Upper lobe of right lung (tissue), 1 donor: ENCODE measurements around the gene RETREG1. TPM values are rescaled to one million over a fixed set of nuclear protein-coding genes. Genes with fewer than 3 reads are reported as not detected.

Experiments
- ATAC-seq: fragments of 200-7000 bp; cut with Tn5 transposase; one replicate; pipeline ENCODE4 v1.9.1; 2020; ENCODE audit warnings: mild to moderate bottlenecking, moderate library complexity
- DNase-seq: peaks from one replicate; pipeline ENCODE4 v3.0.0-alpha.2; 2020
- H3K27ac ChIP-seq: fragments of 200-600 bp; one replicate; pipeline ENCODE4 v1.8.0; 2022
- H3K27me3 ChIP-seq: fragments of 200-600 bp; one replicate; pipeline ENCODE4 v1.8.0; 2022; ENCODE audit warnings: mild to moderate bottlenecking
- H3K36me3 ChIP-seq: fragments of 200-600 bp; one replicate; pipeline ENCODE4 v1.8.0; 2022
- H3K4me1 ChIP-seq: fragments of 200-600 bp; one replicate; pipeline ENCODE4 v1.8.0; 2022
- H3K4me3 ChIP-seq: fragments of 200-600 bp; one replicate; pipeline ENCODE4 v1.8.0; 2022; ENCODE audit warnings: mild to moderate bottlenecking
- H3K9me3 ChIP-seq: fragments of 200-600 bp; one replicate; pipeline ENCODE4 v1.8.0; 2022
- CTCF ChIP-seq: fragments of 200-600 bp; IDR thresholded peaks from one replicate; pipeline ENCODE4 v1.8.0; 2022; ENCODE audit warnings: antibody characterized with exemption
- intact Hi-C: fragments of 100-400 bp; cut with DNase I; formaldehyde crosslinking; loops from one replicate; pipeline ENCODE4 v1.11.0; 2022
- total RNA-seq: library from RNA; stranded (reverse); fragmentation: NEBNext Ultra II Directional; extraction: Animal tissue kit (Norgen Biotek cat#: 25700); gene quantifications from one replicate; pipeline ENCODE4 v1.2.1, GENCODE V29; 2021
- donor health status: DM: no; HTN: yes; CAD: no; lungs with severe emphysema.

The RETREG1 gene
- total RNA-seq, 1 donor from 2014 or later = 22.8 TPM

DNA sequence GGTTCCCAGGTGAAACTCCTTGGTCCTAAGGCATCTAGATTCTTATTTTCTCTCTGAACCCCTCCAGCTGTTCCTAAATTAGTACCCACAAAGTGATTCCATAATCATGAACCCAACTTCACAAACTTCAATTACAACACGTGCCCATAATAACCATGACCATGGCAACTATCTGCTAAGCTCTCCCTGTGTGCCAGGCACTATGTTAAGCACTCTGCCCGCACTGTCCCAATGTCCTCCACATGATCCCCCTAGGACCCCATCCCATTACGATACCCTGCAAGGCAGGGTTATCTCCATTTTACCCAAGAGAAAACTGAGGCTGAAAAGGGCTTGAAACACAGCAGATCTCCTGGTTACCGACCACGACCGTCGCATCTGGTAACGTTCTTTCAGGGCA, 125.9 kb downstream of the RETREG1 start:
- H3K36me3 ChIP-seq = no peaks in the 10 kb centered on the region
- intact Hi-C loops = no loop called here
- no peaks in the 10 kb centered on the region for H3K27me3 ChIP-seq
- no peak overlapping the region for H3K4me3 ChIP-seq
- DNase-seq (no peak), ATAC-seq (no peak)
- TF ChIP-seq CTCF = no peak
- no peak overlapping the region for H3K27ac ChIP-seq
- no peaks in the 10 kb centered on the region for H3K4me1 ChIP-seq
- peaks cover 7% of the 10 kb centered on the region for H3K9me3 ChIP-seq

GRCh38 chr5:16489322-16489791, 127.4 kb downstream of the RETREG1 start:
- peak; percentile 70 for TF ChIP-seq CTCF
- Histone ChIP-seq H3K27me3 (no peaks in the 10 kb centered on the region), H3K36me3 (no peaks in the 10 kb centered on the region), H3K4me3 (no peak overlapping the region), H3K9me3 (peaks cover 1% of the 10 kb centered on the region), H3K4me1 (no peaks in the 10 kb centered on the region), H3K27ac (no peak overlapping the region)
- ATAC-seq (peak; percentile 76), DNase-seq (no peak)
- intact Hi-C loops = loop anchor here (10.0 kb wide), 1 partner anchor 65 kb away; no protein-coding TSS in a partner anchor

DNA sequence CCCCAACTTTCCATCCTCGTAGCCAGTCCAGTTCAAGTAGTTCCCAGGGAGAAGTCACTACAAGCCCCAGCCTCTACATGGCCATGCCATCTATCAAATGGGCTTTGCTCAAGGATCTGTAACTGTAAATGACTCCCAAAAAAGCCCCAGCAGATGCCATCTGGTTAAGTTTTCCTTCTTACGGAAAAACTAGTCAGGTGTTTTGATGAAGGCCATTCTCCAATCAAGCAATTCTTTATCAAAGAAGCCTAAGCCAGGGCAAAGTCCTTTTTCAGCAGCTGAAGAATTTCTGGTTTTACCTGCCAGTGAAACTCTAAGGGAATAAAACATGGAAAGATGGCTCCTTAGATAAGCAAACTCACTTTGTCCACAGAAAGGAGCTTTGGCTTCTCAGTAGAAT, 129.3 kb downstream of the RETREG1 start:
- DNase-seq = no peak
- no peak for TF ChIP-seq CTCF
- Histone ChIP-seq H3K4me3 (no peak overlapping the region), H3K36me3 (no peaks in the 10 kb centered on the region), H3K9me3 (no peaks in the 10 kb centered on the region), H3K27me3 (no peaks in the 10 kb centered on the region), H3K27ac (no peak overlapping the region), H3K4me1 (no peaks in the 10 kb centered on the region)
- ATAC-seq = no peak
- intact Hi-C loops = loop anchor here (10.0 kb wide), 1 partner anchor 67 kb away; no protein-coding TSS in a partner anchor

DNA sequence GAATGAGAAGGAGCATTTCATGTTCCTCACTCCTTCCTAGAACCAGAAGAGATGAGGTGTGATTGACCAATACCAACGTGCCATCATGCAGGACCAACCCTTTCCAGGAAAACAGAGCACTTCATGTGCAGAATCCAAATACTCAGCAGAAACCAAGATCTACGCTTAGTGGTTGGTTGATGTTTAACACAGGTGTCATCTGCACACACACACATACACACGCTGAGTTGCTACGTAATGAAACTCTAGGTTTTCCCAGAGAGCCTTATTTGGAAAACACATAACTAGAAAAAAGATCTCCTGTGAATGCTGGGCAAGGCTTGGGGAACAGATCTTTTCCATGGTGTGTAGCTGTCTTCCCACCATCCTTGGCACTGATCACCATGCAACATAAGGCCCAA, 130.1 kb downstream of the RETREG1 start:
- ATAC-seq (peak; percentile 64), DNase-seq (no peak)
- Histone ChIP-seq H3K27ac (no peak overlapping the region), H3K4me3 (no peak overlapping the region), H3K4me1 (no peaks in the 10 kb centered on the region), H3K36me3 (no peaks in the 10 kb centered on the region), H3K27me3 (no peaks in the 10 kb centered on the region), H3K9me3 (no peaks in the 10 kb centered on the region)
- TF ChIP-seq CTCF = no peak
- intact Hi-C loops = loop anchor here (10.0 kb wide), 1 partner anchor 68 kb away; no protein-coding TSS in a partner anchor

GRCh38 chr5:16485656-16486055, 131.1 kb downstream of the RETREG1 start:
- Histone ChIP-seq H3K27ac (no peak overlapping the region), H3K4me1 (no peaks in the 10 kb centered on the region), H3K4me3 (no peak overlapping the region), H3K27me3 (no peaks in the 10 kb centered on the region), H3K9me3 (no peaks in the 10 kb centered on the region), H3K36me3 (no peaks in the 10 kb centered on the region)
- DNase-seq = no peak
- intact Hi-C loops = loop anchor here (10.0 kb wide), 1 partner anchor 69 kb away; no protein-coding TSS in a partner anchor
- no peak for TF ChIP-seq CTCF
- ATAC-seq = no peak

GRCh38 chr5:16484081-16484480, 132.7 kb downstream of the RETREG1 start:
- Histone ChIP-seq H3K36me3 (no peaks in the 10 kb centered on the region), H3K4me3 (no peak overlapping the region), H3K27ac (no peak overlapping the region), H3K9me3 (no peaks in the 10 kb centered on the region), H3K27me3 (no peaks in the 10 kb centered on the region), H3K4me1 (no peaks in the 10 kb centered on the region)
- TF ChIP-seq CTCF = no peak
- DNase-seq = no peak
- intact Hi-C loops = loop anchor here (10.0 kb wide), 1 partner anchor 71 kb away; no protein-coding TSS in a partner anchor
- no peak for ATAC-seq
